HG03108 (cell line): ENCODE results near the gene TOP2A.

Experiments used
- ATAC-seq: cut with Tn5 transposase; IDR thresholded peaks from one replicate; pipeline ENCODE4 v1.9.1; 2021; ENCODE audit warnings: moderate library complexity; ENCODE audit not compliant: unreplicated experiment

Gene TOP2A

DNA sequence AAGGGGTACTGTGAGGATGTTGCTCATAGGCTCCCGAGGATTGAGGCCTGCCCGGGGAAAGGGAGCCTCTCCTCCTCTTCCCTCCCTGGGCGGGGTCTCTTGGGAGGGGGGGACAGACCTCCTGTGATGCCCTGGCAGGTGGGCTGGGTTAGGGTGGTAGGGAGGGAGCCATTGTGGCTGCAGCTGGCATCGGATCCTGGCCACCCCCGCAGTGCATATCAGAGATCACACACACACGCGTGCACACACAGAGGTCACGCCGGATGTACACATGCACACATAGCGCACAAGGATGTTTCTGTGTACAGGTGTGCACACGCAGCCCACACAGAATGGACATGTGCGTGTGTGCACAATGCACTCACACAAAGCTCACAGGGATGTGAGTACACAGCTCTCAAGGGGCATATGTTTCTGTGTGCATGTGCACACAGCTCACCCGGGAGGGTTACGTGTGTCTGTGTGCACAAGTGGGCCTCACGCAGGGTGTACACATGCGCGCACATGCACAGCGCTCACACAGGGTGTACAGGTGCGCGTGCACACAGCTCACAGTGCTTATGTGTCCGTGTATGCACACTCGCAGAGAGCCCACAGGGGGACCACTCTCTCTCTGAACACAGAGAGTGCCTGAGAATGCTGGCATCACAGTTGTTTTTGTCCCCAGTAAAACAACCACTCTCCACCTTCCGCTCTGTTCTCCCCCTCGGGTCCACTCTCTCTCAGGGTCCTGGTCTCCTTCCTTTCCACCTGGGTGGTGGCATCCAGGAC is 55.6 kb downstream of the TOP2A start:
- ATAC-seq = no peak

DNA sequence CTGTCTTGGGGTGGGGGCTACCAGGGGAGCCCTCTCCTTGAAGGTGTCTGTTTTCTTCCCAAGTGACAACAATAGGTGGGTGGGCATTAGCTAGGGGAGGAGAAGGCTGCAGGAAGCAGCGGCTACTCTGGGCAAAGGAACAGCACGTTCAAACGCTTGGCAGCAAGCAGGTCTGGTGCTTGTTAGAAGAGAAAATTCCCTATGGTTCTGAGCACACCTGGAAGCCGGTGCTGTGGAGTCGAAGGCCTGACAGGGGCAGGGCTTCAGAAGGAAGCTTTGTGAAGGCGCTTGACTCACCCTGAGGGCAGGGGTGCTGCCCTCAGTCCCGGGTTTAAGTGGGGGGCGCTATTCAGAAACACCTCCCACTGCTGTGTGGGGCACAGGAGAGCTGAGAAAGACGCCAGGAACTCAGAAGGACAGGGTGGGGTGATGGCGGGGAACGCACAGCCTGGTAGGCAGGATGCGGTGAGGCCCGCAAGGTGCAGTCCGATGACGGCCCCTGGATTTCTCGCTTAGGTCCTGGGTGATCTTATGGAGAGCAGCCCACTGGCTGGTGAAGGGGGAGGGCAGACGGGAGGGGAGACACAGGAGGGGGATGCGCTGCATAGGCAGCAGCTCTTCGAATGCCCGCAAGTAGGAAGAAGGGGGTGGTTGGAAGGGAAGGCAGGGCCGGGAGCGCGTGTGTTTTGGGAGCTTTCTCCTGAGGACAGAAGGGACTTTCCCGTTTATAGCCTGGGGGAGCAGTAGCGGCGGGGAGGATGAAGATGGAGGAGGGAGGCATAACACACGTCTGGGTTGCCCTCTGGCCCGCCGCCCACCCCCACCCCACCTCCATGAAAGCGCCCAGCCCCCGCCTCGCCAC is 56.4 kb downstream of the TOP2A start:
- no peak for ATAC-seq

DNA sequence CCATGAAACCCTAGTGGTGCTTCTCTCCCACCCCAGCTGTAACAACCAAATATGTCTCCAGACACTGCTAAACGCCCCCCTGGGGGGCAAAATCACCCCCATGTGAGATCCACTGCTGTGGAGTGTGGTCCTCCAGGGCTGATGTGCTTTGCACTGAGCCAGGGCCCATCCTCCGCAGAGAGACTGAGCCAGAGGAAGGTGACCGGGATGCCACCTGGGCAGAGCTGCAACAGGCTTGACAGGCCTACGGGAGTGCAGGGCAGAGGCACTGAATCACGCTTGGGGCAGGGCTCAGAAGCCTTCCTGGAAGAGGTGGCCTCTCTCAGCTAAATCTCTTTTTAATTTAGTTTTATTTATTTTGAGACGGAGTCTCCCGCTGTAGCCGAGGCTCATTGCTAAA is 57.6 kb downstream of the TOP2A start:
- no peak for ATAC-seq

DNA sequence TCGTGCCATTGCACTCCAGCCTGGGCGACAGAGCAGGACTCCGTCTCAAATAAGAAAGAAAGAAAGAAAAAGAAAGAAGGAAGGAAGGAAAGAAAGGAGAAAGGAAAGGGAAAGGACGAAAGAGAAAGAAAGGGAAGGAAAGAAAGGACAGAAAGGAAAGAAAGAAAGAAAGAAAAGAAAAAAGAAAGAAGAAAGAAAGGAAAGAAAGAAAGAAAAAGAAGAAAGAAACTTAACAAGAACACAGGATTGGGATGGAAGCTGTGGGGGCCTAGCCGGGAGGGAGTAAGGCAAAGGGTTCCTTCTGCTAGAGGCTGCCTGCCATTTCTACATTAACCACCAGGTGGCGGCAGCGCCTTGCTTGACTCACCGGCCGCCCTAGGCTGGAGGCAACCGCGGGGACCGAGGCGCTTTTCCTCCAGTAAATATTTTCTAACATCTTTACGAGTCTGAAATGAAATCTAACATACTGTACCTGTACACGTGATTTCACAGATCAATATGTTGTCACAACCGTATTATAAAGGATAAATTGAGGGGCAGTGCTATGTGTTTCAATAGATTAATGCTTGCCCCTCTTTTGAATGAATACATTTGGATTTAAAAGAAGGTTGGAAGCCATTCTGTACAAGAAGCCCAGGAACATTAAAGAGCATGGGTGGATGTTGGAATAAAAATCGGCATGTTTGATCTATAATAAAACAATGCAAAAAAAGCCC is 59.2 kb downstream of the TOP2A start:
- no peak for ATAC-seq

DNA sequence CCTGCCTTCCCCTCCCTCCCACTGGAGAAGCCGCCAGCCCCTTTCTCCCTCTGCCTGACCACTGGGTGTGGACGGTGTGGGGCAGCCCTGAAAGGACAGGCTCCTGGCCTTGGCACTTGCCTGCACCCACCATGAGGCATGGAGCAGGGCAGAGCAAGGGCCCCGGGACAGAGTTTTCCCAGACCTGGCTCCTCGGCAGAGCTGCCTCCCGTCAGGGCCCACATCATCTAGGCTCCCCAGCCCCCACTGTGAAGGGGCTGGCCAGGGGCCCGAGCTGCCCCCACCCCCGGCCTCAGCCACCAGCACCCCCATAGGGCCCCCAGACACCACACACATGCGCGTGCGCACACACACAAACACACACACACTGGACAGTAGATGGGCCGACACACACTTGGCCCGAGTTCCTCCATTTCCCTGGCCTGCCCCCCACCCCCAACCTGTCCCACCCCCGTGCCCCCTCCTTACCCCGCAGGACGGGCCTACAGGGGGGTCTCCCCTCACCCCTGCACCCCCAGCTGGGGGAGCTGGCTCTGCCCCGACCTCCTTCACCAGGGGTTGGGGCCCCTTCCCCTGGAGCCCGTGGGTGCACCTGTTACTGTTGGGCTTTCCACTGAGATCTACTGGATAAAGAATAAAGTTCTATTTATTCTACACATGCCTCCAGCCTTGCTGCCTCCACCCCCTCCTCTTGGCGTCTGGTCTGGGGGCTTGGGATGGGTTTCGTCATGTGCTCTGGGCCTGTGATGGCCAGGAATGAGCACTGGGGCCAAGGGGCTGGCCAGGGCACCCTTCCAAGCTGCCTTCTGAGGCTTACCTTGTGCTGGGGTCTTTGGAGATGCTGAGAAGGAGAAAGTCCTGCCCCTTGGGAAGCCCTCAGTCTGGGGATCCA is 60.5 kb downstream of the TOP2A start:
- no peak for ATAC-seq

DNA sequence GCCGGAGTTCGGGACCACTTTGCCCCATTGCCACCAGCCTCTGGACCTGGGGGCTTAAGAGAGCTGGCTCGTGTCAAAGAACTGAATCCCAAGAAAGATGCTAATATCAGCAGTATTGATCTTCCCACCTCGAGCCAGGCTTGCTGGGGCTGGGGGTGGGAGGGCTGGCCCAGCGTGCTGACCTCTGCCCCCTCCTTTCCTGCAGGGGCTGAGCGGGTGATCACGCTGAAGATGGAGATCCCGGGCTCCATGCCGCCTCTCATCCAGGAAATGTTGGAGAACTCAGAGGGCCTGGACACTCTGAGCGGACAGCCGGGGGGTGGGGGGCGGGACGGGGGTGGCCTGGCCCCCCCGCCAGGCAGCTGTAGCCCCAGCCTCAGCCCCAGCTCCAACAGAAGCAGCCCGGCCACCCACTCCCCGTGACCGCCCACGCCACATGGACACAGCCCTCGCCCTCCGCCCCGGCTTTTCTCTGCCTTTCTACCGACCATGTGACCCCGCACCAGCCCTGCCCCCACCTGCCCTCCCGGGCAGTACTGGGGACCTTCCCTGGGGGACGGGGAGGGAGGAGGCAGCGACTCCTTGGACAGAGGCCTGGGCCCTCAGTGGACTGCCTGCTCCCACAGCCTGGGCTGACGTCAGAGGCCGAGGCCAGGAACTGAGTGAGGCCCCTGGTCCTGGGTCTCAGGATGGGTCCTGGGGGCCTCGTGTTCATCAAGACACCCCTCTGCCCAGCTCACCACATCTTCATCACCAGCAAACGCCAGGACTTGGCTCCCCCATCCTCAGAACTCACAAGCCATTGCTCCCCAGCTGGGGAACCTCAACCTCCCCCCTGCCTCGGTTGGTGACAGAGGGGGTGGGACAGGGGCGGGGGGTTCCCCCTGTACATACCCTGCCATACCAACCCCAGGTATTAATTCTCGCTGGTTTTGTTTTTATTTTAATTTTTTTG is 61.6 kb downstream of the TOP2A start:
- no peak for ATAC-seq

DNA sequence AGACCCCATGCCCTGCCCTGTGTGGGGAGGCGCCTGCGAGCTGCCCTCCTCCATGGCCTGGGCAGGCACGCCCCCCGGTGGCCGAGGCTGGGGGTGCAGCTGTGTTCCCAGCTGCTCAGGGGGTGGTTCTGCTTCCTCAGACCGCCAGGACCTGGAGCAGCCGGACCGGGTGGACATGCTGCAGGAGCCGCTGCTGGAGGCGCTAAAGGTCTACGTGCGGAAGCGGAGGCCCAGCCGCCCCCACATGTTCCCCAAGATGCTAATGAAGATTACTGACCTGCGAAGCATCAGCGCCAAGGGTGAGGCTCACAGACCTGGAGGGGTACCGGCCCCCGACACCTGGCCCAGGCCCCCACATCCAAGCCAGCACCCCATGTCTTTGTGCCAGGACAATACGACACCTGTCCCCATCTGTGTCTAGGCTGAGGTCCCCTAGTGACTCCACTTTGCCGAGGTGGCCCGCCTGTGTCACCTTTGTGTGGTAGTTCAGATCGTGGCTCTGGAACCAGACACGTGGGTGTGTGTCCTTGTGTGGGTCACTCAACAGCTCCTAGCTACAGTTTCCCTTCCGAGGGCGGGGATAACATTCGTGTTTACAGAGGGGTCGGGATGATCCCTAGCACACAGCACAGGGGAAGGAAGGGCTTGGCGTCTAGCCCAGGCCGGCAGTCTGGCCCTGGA is 62.4 kb downstream of the TOP2A start:
- no peak for ATAC-seq

DNA sequence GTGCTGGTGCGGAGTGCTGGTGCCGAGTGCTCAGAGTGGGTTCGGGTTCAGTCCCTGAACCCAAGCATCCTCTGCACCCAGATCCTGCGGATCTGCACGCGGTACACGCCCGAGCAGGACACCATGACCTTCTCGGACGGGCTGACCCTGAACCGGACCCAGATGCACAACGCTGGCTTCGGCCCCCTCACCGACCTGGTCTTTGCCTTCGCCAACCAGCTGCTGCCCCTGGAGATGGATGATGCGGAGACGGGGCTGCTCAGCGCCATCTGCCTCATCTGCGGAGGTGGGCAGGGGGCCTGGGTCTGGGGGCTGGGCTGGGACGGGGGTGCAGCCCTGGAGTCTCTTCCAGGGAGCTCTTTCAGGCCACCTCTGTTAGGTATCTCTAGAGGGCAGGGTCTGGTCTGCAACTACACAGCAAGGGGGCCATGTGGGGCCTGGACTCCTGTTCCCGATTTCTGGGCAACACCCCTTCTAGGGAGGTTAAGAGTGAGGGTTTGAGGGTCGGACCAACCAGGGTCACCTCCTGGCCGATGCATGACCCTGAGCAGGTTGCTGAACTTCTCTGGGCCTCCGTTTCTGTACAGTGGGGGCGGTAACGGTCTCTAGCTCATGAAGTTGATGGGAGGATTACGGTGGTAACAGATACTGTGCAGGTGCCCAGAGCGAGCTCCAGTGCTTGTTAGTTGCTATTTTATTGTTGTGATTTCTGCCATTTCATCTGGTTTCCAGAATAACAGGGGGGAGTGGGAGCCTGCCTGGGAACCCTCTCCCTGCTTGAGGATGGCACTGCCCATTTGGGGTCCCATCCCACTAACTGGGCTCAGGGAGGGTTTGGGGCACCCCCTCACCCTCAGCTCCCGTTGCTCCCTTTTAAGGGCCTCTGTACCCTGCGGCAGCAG is 63.2 kb downstream of the TOP2A start:
- no peak for ATAC-seq

DNA sequence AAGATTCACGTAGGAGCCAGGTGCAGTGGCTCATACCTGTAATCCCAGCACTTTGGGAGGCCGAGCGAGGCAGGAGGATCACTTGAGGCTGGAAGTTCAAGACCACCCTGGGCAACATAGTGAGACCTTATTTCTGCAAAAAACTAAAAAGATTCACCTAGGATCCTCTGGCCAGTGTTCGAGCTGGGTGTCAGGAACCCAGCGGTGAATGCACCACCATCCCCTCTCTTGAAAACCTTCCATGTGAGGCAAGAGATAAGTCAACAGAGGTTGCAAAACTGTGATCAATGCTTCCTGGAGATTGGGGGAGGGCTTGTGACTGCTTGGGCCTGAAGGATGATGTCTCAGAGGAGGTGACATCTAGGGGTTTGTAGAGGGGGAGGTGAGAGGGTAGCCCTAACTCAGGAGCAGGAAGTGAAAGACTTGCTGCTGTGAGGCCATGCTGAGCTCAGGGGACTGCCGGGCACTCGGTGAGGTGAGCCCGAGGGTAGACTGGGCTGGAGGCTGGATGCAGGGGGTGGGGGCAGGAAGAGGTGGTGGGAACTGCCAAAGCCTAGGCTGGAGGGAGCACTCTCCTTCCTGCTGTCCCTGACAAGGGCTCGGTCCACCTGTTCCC is 64.8 kb downstream of the TOP2A start:
- ATAC-seq = no peak

DNA sequence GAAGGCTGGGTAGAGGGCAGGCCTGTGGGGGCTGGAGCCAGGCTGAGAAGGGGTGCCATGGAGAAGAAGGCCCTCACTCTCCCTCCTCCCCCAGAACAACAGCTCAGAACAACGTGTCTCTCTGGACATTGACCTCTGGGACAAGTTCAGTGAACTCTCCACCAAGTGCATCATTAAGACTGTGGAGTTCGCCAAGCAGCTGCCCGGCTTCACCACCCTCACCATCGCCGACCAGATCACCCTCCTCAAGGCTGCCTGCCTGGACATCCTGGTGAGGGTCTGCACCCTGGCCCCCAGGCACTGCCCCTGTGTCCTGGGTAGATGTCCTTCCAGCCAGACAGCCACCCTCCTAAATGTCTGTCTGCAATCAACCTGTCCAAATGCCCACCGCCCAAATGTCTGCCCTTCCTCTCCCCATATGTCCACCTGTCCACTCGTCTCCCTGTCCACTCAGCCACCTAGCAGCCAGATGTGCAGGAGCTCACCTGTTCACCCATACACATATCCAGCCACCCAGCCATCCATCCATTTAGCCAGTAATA is 65.4 kb downstream of the TOP2A start:
- ATAC-seq = no peak

DNA sequence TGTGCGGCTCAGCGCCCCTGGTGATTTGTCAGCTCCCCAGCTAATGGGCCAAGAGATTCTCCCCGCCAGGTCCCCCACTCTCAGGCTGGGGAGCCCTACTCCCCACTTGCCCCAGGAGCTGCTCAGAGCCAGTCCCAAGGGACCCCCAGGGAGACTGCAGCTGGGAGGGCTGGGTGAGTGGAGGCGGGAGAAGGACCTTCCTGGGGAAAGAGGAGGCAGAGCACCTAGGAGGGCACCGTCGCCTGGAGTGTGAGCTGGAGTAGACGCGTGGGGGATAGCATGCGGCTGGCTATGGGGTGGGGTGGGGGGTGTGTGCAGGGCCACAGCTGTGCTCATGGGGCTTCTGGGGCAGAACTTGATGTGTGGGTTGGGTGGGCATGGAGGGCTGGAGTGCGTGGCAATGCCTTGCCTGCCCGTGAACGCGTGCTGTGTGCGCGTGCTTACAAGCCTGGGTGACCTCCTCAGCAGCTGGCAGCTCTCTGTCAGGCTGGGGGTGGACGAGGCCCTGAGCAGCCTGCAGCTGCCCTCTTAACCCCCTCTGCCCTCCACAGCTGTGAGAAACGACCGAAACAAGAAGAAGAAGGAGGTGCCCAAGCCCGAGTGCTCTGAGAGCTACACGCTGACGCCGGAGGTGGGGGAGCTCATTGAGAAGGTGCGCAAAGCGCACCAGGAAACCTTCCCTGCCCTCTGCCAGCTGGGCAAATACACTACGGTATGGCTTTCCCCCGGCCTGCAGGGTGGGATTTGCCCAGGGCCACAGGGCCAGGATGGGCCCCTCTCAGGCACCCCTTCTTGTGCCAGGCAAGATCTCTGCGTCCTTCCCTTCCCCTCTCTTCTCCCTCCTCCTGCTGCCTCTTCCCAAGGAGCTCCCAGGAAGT is 66.1 kb downstream of the TOP2A start:
- ATAC-seq = no peak

DNA sequence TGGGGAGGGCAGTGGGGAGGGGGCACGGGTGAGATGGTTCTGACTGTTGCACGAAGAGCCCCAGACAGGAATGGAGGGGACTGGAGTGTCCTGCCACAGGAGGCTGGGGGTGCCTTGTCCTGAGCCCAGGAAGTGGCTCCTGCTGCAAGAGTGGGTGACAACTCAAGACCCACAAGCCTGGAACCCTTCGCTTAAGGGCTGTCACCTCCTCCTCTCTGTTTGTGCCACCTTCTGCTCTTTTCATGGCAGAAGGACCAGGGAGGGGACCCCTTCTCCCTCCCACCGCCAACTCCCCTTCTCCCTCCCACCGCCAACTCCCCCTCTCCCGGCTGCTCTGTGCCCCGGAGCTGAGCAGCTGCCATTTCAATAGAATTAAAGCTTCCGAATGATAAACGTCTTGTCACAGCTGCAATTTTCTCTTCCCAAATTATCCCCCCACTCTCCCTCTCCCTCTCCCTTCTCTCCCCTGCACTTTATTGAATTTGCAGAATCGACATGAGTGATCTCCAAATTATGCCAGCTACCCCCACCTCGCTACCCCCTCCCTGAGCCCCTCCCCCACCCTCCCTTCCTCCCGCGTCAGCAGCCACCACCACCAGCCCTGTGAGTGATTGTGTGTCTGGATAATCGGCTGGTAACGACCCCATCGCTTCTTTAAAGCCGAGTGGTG is 66.9 kb downstream of the TOP2A start:
- no peak for ATAC-seq

DNA sequence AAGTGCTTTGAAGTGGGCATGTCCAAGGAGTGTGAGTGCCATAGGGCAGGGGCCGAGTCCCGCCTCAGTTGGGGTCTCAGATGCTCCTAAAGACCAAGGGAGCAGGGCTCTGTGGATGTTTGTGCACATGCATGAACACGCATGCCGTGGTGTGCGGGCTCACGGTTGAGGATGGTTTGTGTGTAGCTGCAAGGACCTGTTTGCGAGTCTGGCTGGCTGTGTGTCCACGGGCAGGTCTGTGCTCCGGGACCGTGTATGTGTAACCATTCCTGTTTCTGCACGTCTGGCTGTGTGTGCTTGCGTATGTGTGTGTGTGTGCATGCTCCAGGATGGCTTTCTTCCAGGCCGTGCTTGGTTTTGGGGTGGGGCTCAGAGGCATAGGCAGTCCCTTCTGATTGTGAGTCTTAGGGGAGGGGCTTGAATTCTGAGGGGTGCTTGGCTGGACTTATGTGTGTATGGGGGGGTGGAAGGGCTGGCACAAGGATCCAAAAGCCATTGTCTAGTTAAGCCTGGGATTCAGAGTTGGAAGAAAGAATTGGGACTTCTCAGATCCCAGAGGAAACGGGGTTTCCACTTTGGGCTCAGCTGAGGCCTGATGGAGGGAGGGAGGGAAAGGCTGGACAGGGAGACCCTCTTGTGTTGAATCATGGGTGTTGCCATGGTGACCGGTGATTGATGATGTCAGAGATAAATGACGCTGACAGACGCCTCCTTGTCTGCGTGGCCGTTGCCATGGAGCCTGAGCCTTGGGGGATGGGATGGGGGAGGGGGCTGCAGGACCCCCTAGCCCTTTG is 67.6 kb downstream of the TOP2A start:
- ATAC-seq = no peak

DNA sequence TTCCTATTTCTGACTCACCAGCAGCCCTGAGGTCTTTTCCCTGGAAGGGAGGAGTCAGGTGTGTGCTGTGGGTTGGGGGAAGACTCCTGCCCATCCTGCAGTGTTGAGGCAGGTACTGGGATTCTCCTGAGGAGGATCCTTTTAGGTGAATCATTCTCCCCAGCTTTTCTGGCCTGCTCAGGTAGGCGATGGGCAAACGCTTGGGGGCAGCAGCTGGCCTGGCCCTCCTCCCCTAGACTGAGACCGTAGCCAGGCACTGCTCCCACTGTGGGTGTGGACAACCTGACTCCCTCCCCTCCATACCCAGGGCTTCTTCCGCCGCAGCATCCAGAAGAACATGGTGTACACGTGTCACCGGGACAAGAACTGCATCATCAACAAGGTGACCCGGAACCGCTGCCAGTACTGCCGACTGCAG is 68.2 kb downstream of the TOP2A start:
- ATAC-seq = no peak
